HL-60 (cell line): Measurements from ENCODE around the gene GDAP1L1.
A peak's percentile ranks its signal among the peaks of the same experiment; 100 is the strongest.

Experiments used
- DNase-seq, 2 experiments: peaks; one replicate each; pipeline ENCODE4 v3.0.0-alpha.2; 2010 to 2020; ENCODE audit warnings: low read depth in 1 of 2, low spot score in 1 of 2
- H3K27ac ChIP-seq: fragments of 250-450 bp; sonication (Bioruptor Pico); replicated peaks from 2 replicates; pipeline ENCODE4 v1.5.1; 2020; ENCODE audit warnings: mild to moderate bottlenecking, moderate library complexity
- H3K27me3 ChIP-seq: fragments of 250-450 bp; sonication (Bioruptor Pico); 2 replicates; pipeline ENCODE4 v1.5.1; 2021; ENCODE audit warnings: mild to moderate bottlenecking, moderate library complexity; ENCODE audit not compliant: insufficient read depth, poor library complexity, severe bottlenecking
- H3K4me3 ChIP-seq: replicated peaks from 2 replicates; pipeline ENCODE4 v1.5.1; 2011; ENCODE audit warnings: mild to moderate bottlenecking, control low read depth, low read length; ENCODE audit not compliant: insufficient read depth
- CTCF ChIP-seq: IDR thresholded peaks from one replicate; pipeline ENCODE4 v1.5.1; 2011; ENCODE audit warnings: low read length, control low read depth, inconsistent platforms; ENCODE audit not compliant: insufficient read depth
- GABPA ChIP-seq: IDR thresholded peaks from 2 replicates; pipeline ENCODE4 v1.6.1; 2012; ENCODE audit warnings: low read depth
- POLR2AphosphoS5 ChIP-seq: IDR thresholded peaks from 2 replicates; pipeline ENCODE4 v1.6.1; 2012; ENCODE audit warnings: low read depth
- SPI1 ChIP-seq: IDR thresholded peaks from 2 replicates; pipeline ENCODE4 v1.6.1; 2012; ENCODE audit warnings: low read depth, mild to moderate bottlenecking, borderline replicate concordance
- TF ChIP-seq, protein P1 (sequence below): IDR thresholded peaks from 2 replicates; pipeline ENCODE4 v1.6.1; 2012; ENCODE audit warnings: low read depth; ENCODE audit not compliant: insufficient replicate concordance

Gene GDAP1L1

GRCh38 chr20:44264287-44264686 lies 17.2 kb downstream of the GDAP1L1 start:
- TF ChIP-seq GABPA, result no peak
- no peak for TF ChIP-seq SPI1
- no peak for TF ChIP-seq CTCF
- no peak for TF ChIP-seq POLR2AphosphoS5
- TF ChIP-seq, protein P1, sequence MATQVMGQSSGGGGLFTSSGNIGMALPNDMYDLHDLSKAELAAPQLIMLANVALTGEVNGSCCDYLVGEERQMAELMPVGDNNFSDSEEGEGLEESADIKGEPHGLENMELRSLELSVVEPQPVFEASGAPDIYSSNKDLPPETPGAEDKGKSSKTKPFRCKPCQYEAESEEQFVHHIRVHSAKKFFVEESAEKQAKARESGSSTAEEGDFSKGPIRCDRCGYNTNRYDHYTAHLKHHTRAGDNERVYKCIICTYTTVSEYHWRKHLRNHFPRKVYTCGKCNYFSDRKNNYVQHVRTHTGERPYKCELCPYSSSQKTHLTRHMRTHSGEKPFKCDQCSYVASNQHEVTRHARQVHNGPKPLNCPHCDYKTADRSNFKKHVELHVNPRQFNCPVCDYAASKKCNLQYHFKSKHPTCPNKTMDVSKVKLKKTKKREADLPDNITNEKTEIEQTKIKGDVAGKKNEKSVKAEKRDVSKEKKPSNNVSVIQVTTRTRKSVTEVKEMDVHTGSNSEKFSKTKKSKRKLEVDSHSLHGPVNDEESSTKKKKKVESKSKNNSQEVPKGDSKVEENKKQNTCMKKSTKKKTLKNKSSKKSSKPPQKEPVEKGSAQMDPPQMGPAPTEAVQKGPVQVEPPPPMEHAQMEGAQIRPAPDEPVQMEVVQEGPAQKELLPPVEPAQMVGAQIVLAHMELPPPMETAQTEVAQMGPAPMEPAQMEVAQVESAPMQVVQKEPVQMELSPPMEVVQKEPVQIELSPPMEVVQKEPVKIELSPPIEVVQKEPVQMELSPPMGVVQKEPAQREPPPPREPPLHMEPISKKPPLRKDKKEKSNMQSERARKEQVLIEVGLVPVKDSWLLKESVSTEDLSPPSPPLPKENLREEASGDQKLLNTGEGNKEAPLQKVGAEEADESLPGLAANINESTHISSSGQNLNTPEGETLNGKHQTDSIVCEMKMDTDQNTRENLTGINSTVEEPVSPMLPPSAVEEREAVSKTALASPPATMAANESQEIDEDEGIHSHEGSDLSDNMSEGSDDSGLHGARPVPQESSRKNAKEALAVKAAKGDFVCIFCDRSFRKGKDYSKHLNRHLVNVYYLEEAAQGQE, result peak; percentile 93
- Histone ChIP-seq H3K4me3 (no peak overlapping the region), H3K27ac (no peak overlapping the region), H3K27me3 (no peaks in the 10 kb centered on the region)
- DNase-seq, result peak in 1 of 2 experiments; percentile 3

GRCh38 chr20:44268802-44269201 lies 21.7 kb downstream of the GDAP1L1 start:
- no peak overlapping the region for H3K27ac ChIP-seq
- no peaks in the 10 kb centered on the region for H3K27me3 ChIP-seq
- TF ChIP-seq POLR2AphosphoS5 (no peak), CTCF (no peak)
- TF ChIP-seq, protein P1, result no peak
- no peak overlapping the region for H3K4me3 ChIP-seq
- no peak for DNase-seq

GRCh38 chr20:44271915-44272663 lies 25.0 kb downstream of the GDAP1L1 start:
- Histone ChIP-seq H3K27me3 (no peaks in the 10 kb centered on the region), H3K27ac (no peak overlapping the region), H3K4me3 (no peak overlapping the region)
- DNase-seq, result no peak
- TF ChIP-seq, protein P1, result no peak
- TF ChIP-seq CTCF (peak; percentile 27), GABPA (no peak), POLR2AphosphoS5 (no peak), SPI1 (no peak)
